Posterior vena cava (tissue), 2 donors: ENCODE data around the gene LSM7. TPM values are rescaled to one million over a fixed set of nuclear protein-coding genes. Genes with fewer than 3 reads are reported as not detected.
"Not testable (repeated sequence)": the region's sequence is repeated elsewhere in the genome, so short reads cannot be mapped to it uniquely, and the experiment has no call there.

Source experiments
- DNase-seq: peaks from one replicate; pipeline ENCODE4 v3.0.0-alpha.2; 2020; ENCODE audit warnings: low spot score
- intact Hi-C, 2 donors: fragments of 100-400 bp; cut with DNase I; formaldehyde crosslinking; loops; one replicate each; pipeline versions ENCODE4 v1.14.1 to v1.14.2; 2022 to 2023
- total RNA-seq, 2 donors: library from RNA; stranded (reverse); fragmentation: NEBNext Ultra II Directional; extraction: Animal tissue kit (Norgen Biotek cat#: 25700); gene quantifications; one replicate each; pipeline ENCODE4 v1.2.1, GENCODE V29; 2021
- donor health status: DM: yes; HTN: yes; CAD: no.
- donor health status: DM: yes; HTN: yes; CAD: no.

The LSM7 gene
- total RNA-seq, 2 donors from 2014 or later, result 46.2 to 50.5 TPM

- intact Hi-C loops, result no loop called here
- no peak for DNase-seq
Measured at GRCh38 chr19:2356036-2356646, 27.8 kb upstream of the LSM7 start.

- DNase-seq, result no peak
- intact Hi-C loops, result no loop called here
Measured at GRCh38 chr19:2355168-2356035, 27.0 kb upstream of the LSM7 start.

- DNase-seq, result no peak
- intact Hi-C loops, result no loop called here
Measured at GRCh38 chr19:2354670-2355069, 26.3 kb upstream of the LSM7 start.

- DNase-seq, result no peak
- intact Hi-C loops, result no loop called here
Measured at GRCh38 chr19:2353887-2354592, 25.7 kb upstream of the LSM7 start.

- intact Hi-C loops, result no loop called here
- no peak for DNase-seq
Measured at GRCh38 chr19:2353159-2353886, 24.9 kb upstream of the LSM7 start.

GRCh38 chr19:2352121-2352520 lies 23.7 kb upstream of the LSM7 start:
- DNase-seq, result no peak
- intact Hi-C loops, result no loop called here

GRCh38 chr19:2351591-2351990 lies 23.2 kb upstream of the LSM7 start:
- no peak for DNase-seq
- intact Hi-C loops, result no loop called here

GRCh38 chr19:2350656-2351055 lies 22.3 kb upstream of the LSM7 start:
- DNase-seq, result no peak
- intact Hi-C loops, result no loop called here

- DNase-seq, intact Hi-C loops: not testable (repeated sequence)
Measured at GRCh38 chr19:2349818-2350217, 21.4 kb upstream of the LSM7 start.

- DNase-seq, result no peak
- intact Hi-C loops, result no loop called here
Measured at GRCh38 chr19:2345794-2346663, 17.6 kb upstream of the LSM7 start.

- intact Hi-C loops, result no loop called here
- DNase-seq, result no peak
Measured at GRCh38 chr19:2345076-2345475, 16.7 kb upstream of the LSM7 start.

GRCh38 chr19:2344381-2344870 lies 16.0 kb upstream of the LSM7 start:
- DNase-seq, result no peak
- intact Hi-C loops, result no loop called here

GRCh38 chr19:2343289-2343982 lies 15.1 kb upstream of the LSM7 start:
- intact Hi-C loops, result no loop called here
- no peak for DNase-seq

GRCh38 chr19:2342656-2343288 lies 14.4 kb upstream of the LSM7 start:
- intact Hi-C loops, result no loop called here

GRCh38 chr19:2341982-2342381 lies 13.6 kb upstream of the LSM7 start:
- DNase-seq, result no peak
- intact Hi-C loops, result no loop called here

More at GRCh38 chr19:2342656-2343288, 14.4 kb upstream of the LSM7 start:
- no peak for DNase-seq

GRCh38 chr19:2341244-2341751 lies 12.9 kb upstream of the LSM7 start:
- no peak for DNase-seq
- intact Hi-C loops, result no loop called here

GRCh38 chr19:2340496-2341243 lies 12.3 kb upstream of the LSM7 start:
- no peak for DNase-seq
- intact Hi-C loops, result no loop called here
